ENCODE data around the gene TBC1D22A. TPM values are rescaled to one million over a fixed set of nuclear protein-coding genes. Genes with fewer than 3 reads are reported as not detected.
A peak's percentile ranks its signal among the peaks of the same experiment; 100 is the strongest.

Gene TBC1D22A
- total RNA-seq, 1 donor from 2014 or later = 23.2 TPM

- no peak for DNase-seq (ENCODE audit: low spot score, unreplicated experiment)
- H3K4me1 Mint-ChIP-seq (ENCODE audit: low read depth) = no peaks in the 10 kb centered on the region
- H3K36me3 Mint-ChIP-seq (ENCODE audit: insufficient read depth) = peaks cover 6% of the 10 kb centered on the region
- H3K27ac Mint-ChIP-seq = no peak overlapping the region
- H3K9me3 Mint-ChIP-seq (ENCODE audit: low read depth) = no peaks in the 10 kb centered on the region
- TF ChIP-seq, protein P1, sequence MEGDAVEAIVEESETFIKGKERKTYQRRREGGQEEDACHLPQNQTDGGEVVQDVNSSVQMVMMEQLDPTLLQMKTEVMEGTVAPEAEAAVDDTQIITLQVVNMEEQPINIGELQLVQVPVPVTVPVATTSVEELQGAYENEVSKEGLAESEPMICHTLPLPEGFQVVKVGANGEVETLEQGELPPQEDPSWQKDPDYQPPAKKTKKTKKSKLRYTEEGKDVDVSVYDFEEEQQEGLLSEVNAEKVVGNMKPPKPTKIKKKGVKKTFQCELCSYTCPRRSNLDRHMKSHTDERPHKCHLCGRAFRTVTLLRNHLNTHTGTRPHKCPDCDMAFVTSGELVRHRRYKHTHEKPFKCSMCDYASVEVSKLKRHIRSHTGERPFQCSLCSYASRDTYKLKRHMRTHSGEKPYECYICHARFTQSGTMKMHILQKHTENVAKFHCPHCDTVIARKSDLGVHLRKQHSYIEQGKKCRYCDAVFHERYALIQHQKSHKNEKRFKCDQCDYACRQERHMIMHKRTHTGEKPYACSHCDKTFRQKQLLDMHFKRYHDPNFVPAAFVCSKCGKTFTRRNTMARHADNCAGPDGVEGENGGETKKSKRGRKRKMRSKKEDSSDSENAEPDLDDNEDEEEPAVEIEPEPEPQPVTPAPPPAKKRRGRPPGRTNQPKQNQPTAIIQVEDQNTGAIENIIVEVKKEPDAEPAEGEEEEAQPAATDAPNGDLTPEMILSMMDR (IDR thresholded peaks at IDR 0.05; ENCODE audit: unreplicated experiment) = no peak
- H3K4me3 Mint-ChIP-seq (ENCODE audit: low read depth) = no peak overlapping the region
- no peaks in the 10 kb centered on the region for H3K27me3 Mint-ChIP-seq
These were observed 120.9 kb downstream of the TBC1D22A start for GRCh38 chr22:46883092-46883910.

DNA sequence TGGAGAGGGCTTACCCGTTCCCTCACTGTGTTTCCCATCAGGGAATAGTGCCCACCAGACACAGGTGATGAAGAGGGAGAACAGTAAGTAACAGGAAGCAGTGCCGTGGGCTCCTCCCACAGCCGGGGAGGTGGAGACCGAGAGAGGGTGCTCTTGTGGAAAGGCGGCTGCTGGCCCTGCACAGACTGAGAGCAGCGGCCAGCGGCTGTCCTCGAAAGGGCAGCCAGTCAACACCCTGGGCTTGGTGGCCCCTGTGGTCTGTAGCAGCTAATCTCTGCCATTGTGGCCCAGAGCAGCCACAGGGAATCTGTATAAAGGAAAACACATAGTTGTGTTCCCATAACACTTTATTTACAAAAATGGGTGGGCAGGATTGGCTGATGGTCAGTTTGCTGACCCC, 121.9 kb downstream of the TBC1D22A start:
- H3K36me3 Mint-ChIP-seq (ENCODE audit: insufficient read depth) = peaks cover 8% of the 10 kb centered on the region
- H3K27ac Mint-ChIP-seq = no peak overlapping the region
- H3K27me3 Mint-ChIP-seq = no peaks in the 10 kb centered on the region
- TF ChIP-seq, protein P1 (IDR thresholded peaks at IDR 0.05; ENCODE audit: unreplicated experiment) = no peak
- DNase-seq (ENCODE audit: low spot score, unreplicated experiment) = no peak
- H3K9me3 Mint-ChIP-seq (ENCODE audit: low read depth) = no peaks in the 10 kb centered on the region
- H3K4me1 Mint-ChIP-seq (ENCODE audit: low read depth) = no peaks in the 10 kb centered on the region
- no peak overlapping the region for H3K4me3 Mint-ChIP-seq (ENCODE audit: low read depth)

- Mint-ChIP-seq H3K27me3 (no peaks in the 10 kb centered on the region), H3K4me1 (ENCODE audit: low read depth) (no peaks in the 10 kb centered on the region), H3K4me3 (ENCODE audit: low read depth) (no peak overlapping the region), H3K9me3 (ENCODE audit: low read depth) (no peaks in the 10 kb centered on the region), H3K27ac (no peak overlapping the region), H3K36me3 (ENCODE audit: insufficient read depth) (peaks cover 8% of the 10 kb centered on the region)
- TF ChIP-seq, protein P1 (IDR thresholded peaks at IDR 0.05; ENCODE audit: unreplicated experiment) = no peak
- no peak for DNase-seq (ENCODE audit: low spot score, unreplicated experiment)
These were observed 125.5 kb downstream of the TBC1D22A start for GRCh38 chr22:46887978-46888377.

DNA sequence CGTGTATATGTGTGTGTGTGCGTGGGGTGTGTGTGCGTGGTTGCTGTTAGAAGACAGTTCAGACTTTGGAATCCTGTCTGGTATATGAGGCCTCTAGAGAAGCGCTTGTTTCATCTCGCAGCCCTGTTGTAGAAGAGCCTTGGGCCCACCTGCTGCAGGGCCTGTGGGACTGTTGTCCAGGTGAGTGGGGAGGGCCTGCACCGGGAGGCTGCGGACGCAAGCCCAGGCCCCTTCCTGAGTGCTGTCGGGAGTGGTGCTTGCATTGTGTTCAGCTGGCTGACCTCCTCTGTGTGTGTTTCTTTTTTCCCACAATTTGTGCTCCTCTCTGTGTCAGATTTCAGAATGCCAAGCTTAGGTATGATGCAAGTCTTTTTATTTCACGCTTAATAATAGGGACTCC, 128.4 kb downstream of the TBC1D22A start:
- peaks cover 6% of the 10 kb centered on the region for H3K36me3 Mint-ChIP-seq (ENCODE audit: insufficient read depth)

DNA sequence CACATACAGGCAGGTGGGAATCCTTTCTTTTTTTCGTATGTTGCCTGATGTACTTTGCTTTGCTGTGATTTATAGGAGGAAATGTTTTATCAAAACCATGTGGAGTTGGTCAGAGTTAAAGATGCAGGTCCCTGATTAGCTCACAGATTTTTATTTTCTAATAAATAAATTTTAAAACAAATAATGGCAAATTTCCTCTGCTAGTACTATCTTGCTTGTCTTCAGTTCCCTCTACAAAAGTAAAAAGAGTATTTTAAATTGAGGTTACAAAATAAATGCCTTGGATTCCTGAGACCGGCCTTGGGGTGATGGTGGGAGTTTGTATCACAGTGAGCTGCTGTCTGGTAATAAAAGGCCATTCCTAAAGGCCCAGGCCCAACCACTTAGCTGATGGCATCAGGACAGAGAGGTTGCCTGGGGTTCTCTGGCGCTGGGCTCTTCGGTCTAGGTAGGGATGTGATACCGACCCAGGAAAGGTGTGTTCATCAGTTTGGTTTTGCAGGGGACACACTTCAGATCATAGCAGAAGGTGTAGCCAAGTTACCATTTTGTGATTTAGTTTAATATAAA, 129.0 kb downstream of the TBC1D22A start:
- peak overlapping the region; percentile 23 for H3K27ac Mint-ChIP-seq

More for the DNA sequence above, 128.4 kb downstream of the TBC1D22A start:
- DNase-seq (ENCODE audit: low spot score, unreplicated experiment) = no peak
- no peak overlapping the region for H3K4me3 Mint-ChIP-seq (ENCODE audit: low read depth)
- TF ChIP-seq, protein P1 (IDR thresholded peaks at IDR 0.05; ENCODE audit: unreplicated experiment) = no peak
- H3K27me3 Mint-ChIP-seq = no peaks in the 10 kb centered on the region
- H3K4me1 Mint-ChIP-seq (ENCODE audit: low read depth) = no peaks in the 10 kb centered on the region
- H3K9me3 Mint-ChIP-seq (ENCODE audit: low read depth) = no peaks in the 10 kb centered on the region
- H3K27ac Mint-ChIP-seq = peak overlapping the region; percentile 23

More for the DNA sequence above, 129.0 kb downstream of the TBC1D22A start:
- DNase-seq (ENCODE audit: low spot score, unreplicated experiment) = no peak
- Mint-ChIP-seq H3K4me3 (ENCODE audit: low read depth) (no peak overlapping the region), H3K4me1 (ENCODE audit: low read depth) (no peaks in the 10 kb centered on the region), H3K27me3 (no peaks in the 10 kb centered on the region), H3K36me3 (ENCODE audit: insufficient read depth) (peaks cover 10% of the 10 kb centered on the region), H3K9me3 (ENCODE audit: low read depth) (no peaks in the 10 kb centered on the region)
- TF ChIP-seq, protein P1 (IDR thresholded peaks at IDR 0.05; ENCODE audit: unreplicated experiment) = no peak

Data from progenitor cell of endocrine pancreas (in vitro differentiated cells).